GM12892 (cell line): Measurements from ENCODE around the gene SWT1.

Experiments used
- DNase-seq: peaks from one replicate; pipeline ENCODE4 v3.0.0; 2011; ENCODE audit not compliant: insufficient read length
- FAIRE-seq: peaks from 2 replicates; lab custom pipeline; 2011; peaks lifted over from hg19 to GRCh38; lab: Jason Lieb, UNC
- POLR2A ChIP-seq: IDR thresholded peaks from 2 replicates; pipeline ENCODE4 v1.6.1; 2011; ENCODE audit warnings: low read depth, low read length, control low read depth
- POLR2AphosphoS5 ChIP-seq: IDR thresholded peaks from 2 replicates; pipeline ENCODE4 v1.6.1; 2011; ENCODE audit warnings: low read depth, low read length, control low read depth
- TAF1 ChIP-seq: IDR thresholded peaks from 2 replicates; pipeline ENCODE4 v1.6.1; 2011; ENCODE audit warnings: low read depth, mild to moderate bottlenecking, control low read depth, low read length, borderline replicate concordance

Gene SWT1

DNA sequence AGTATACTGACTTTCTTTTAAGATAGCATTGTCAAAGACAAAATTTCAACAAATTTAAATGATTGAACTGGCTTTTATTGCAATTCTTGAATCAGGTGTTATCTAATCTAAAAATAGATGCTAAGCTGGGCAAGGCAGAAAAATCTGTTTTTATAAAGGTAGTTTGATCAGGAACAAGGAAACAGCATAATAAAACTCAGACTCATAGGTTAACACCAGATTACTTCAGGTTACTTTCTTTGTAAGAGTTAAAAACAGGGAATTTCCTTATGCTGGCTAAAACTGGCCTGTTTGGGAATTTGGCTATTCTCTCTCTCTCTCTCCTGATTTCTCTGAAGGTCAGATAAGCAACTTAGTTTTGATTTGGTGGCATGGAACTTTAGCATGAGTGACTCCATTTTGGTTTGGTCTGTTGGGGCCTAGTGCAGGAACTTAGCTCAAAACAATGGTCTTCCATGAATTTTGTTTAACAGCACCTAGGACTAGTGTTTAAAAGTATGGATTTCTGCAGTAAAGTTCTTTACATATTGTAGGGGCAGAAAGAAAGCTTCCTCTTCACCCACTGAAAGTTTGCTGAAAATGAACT is 184.3 kb downstream of the SWT1 start:
- DNase-seq (no peak), FAIRE-seq (no peak)
- TF ChIP-seq TAF1 (no peak), POLR2AphosphoS5 (no peak), POLR2A (no peak)
